KG1 (cell line): Measurements from ENCODE around the gene TMEM161A.

Experiments
- DNase-seq: peaks from one replicate; lab custom pipeline; 2025; lab: John Stamatoyannopoulos, UW

Gene TMEM161A

DNA sequence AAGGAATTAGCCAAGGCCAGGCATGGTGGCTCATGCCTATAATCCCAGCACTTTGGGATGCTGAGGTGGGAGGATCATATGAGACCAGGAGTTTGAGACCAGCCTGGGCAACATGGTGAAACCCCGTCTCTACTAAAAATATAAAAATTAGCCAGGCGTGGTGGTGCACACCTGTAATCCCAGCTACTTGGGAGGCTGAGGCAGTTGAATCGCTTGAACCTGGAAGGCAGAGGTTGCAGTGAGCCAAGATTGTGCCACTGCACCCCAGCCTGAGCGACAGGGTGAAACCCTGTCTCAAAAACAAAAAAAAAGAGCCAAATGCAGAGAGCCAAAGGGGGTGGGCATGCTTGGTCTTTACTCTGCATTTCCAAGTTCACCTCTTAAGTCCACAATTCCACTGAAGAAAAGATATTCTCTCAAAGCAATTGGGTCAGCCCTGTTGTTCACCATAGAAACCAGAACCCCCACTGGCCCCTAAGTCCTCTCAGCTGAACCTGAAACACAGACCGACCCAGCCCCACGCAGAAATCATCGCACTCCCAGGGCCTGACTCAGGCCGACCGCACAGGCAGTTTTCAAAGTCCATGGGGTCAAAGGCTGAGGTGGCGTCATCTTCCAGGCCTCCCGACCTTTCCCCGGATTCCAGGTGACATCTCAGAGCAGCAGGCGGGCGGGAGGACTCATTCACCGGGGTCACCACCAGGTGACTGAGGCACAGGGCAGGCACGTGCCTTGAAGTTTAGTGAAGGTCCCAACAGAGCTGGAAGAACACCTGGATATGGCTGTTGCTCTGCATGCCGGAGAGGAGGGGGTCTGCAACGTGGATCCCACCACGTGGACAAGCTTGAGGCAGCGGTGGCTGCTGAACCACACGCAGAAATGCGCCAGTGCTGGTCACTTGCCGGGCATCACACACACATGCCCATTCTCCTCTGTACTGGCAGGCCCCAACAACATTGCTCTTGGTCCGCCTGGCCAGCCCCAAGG lies 41.3 kb downstream of the TMEM161A start:
- no peak for DNase-seq

GRCh38 chr19:19095691-19096090 lies 42.6 kb downstream of the TMEM161A start:
- no peak for DNase-seq

- DNase-seq, result no peak
Measured at GRCh38 chr19:19094513-19094912, 43.8 kb downstream of the TMEM161A start.

- no peak for DNase-seq
Measured at GRCh38 chr19:19087676-19088075, 50.6 kb downstream of the TMEM161A start.

GRCh38 chr19:19083413-19084178 lies 54.7 kb downstream of the TMEM161A start:
- DNase-seq, result no peak

- no peak for DNase-seq
Measured at GRCh38 chr19:19081642-19082151, 56.6 kb downstream of the TMEM161A start.

DNA sequence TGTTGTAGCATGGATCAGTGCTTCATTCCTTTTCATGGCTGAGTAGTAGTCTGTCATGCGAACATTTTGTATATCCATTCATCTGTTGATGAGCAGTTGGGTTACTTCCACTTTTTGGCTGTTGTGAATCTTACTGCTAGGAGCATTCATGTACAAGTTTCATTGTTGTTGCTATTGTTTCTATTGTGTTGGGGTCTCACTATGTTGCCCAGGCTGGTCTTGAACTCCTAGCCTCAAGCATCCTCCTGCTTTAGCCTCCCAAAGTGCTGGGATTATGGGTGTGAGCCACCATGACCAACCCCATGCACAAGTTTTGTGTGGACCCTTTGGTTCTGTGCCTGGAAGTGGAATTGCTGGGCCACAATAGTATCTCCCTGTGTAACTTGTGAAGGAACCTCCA lies 58.7 kb downstream of the TMEM161A start:
- no peak for DNase-seq

DNA sequence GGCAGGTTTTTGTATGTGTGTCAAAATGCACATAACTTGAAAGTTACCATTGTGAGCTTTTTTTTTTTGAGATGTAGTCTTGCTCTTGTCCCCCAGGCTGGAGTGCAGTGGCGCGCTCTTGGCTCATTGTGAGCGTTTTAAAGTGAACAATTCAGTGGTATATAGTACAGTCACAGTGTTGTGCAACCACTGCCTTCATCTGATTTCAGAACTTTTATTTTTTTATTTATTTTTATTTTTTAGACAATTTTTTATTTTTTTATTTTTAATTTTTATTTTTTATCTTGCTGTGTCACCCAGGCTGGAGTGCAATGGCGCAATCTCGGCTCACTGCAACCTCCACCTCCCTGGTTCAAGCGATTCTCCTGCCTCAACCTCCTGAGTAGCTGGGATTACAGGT lies 59.5 kb downstream of the TMEM161A start:
- no peak for DNase-seq

DNA sequence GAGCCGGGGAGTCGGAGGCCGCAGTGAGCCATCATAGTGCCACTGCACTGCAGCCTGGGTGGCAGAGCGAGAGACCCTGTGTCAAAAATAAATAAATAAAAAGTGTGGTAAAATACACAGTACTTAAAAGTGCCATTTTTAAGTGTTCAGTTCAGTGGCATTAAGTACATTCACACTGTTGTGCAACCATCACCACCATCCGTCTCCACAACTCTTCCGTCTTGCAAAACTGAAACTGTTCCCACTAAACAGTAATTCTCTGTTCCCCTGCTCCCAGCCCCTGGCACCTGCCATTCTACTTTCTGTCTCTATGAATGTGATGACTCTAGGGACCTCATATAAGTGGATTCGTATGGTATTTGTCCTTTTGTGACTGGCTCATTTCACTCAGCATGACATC lies 61.2 kb downstream of the TMEM161A start:
- no peak for DNase-seq

DNA sequence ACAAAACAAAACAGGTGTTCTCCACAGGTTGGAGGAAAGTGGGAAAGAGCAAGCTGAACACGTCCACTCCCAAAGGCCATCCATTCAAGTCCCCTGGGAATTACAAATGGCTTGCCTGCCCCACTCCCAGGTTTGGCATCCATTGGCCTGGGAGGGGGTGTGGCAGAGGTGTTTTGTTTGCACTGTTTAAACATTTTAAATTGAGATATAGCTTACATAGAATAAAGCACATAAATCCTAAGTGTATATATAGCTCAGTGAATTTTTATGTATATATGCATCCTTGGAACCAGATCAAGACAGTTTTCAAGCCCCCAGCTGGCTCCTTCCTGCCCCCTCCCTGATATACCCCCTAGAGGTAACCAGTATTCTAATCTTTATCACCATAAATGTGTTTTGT lies 61.8 kb downstream of the TMEM161A start:
- DNase-seq, result no peak

GRCh38 chr19:19075126-19075525 lies 63.2 kb downstream of the TMEM161A start:
- no peak for DNase-seq

DNA sequence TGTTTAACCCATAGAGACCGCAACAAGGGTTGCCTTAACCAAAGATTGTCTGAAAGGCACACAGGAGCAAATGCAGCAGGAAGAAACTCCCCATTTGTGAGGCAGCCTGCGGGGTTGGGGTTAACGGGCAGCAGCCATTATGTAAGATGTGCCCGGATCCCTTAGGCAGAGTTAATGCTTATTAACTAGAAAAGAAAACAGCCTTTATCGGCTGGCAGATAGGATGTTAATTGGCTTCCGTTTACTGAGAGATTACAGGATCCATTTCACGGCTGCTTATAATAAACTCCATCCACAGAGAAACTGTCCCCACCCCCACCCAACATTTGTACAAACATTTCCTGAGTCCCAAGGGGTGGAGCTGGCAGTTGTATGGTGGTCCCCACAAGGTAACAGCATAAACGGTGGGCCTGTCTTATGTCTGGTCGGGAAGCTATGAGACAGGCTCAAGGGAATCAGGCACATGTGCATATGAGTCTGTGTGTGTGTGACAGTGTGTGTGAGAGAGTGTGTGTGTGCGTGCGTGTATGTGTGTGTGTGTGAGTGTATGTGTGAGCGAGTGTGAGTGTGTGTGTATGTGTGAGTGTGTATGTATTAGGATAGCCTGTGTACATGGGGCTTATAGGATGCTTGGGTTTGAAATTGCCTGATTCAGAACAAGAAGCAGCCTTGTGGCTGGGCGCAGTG lies 63.9 kb downstream of the TMEM161A start:
- DNase-seq, result no peak

DNA sequence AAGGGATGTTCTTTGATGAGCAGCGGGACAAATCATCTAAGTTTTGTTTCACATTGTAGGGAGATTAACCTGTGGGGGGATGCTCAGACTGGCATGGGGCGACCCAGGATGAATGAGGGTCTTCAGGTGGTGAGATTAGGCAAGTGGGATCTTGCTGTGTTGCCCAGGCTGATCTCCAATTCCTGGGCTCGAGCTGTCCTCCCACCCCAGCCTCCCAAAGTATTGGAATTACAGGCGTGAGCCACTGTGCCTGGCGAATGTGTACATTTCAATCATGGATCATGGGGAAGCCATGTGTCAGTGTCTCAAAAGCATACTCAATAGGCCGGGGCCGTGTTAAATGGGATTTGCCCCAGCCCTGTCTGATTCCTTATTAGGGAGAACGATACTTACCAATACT lies 66.4 kb downstream of the TMEM161A start:
- no peak for DNase-seq
